ENCODE results near the gene NUP214.

DNA sequence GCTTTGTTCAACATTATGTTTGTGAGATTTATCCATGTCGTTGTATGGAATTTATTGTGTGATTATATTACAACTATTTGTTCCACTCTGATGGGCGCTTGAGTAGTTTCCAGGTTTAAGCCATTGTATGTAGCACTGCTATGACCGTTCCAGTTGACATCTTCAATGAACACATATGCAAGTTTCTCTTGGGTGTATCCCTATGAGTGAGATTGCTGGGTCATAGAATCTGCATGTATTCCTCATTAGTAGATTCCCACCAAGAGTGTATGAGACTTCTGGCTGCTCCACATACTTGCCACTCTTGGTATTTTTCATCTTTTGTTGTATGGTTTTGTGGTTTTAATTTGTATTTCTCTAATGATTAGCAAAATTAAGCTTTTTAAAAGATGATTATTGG is 22.9 kb downstream of the NUP214 start:
- TF ChIP-seq CTCF (IDR thresholded peaks at IDR 0.05; ENCODE audit: low read depth, low read length, poor library complexity, severe bottlenecking) (no peak), EZH2phosphoT487 (IDR thresholded peaks at IDR 0.05; ENCODE audit: borderline replicate concordance, low read length) (no peak)
